GM13977 (cell line): ENCODE results near the gene AMBP.

Source experiments
- DNase-seq: peaks from one replicate; pipeline ENCODE4 v3.0.0; 2012; ENCODE audit warnings: low spot score
- CTCF ChIP-seq: IDR thresholded peaks from 2 replicates; pipeline ENCODE4 v1.5.1; 2012; ENCODE audit warnings: mild to moderate bottlenecking, control low read depth; ENCODE audit not compliant: insufficient read depth; ENCODE audit errors: extremely low read depth, missing control alignments
- in situ Hi-C: fragments of 300-500 bp; cut with MboI; formaldehyde crosslinking; loops from one replicate; pipeline ENCODE4 v1.12.0; 2022; ENCODE audit warnings: low sequenced_read_pairs, low pct_unique_long_range_greater_than_20kb, mixed read lengths, inconsistent platforms; ENCODE audit not compliant: unreplicated experiment

AMBP gene

GRCh38 chr9:114102484-114102883 lies 24.4 kb upstream of the AMBP start:
- in situ Hi-C loops = loop anchor here (25.0 kb wide), 1 partner anchor 185 kb away; no protein-coding TSS in a partner anchor
- no peak for DNase-seq
- no peak for TF ChIP-seq CTCF

- no peak for TF ChIP-seq CTCF
- in situ Hi-C loops = loop anchor here (25.0 kb wide), 1 partner anchor 187 kb away; no protein-coding TSS in a partner anchor
Measured at GRCh38 chr9:114100536-114100935, 22.4 kb upstream of the AMBP start.

GRCh38 chr9:114099669-114100270 lies 21.7 kb upstream of the AMBP start:
- in situ Hi-C loops = loop anchor here (25.0 kb wide), 1 partner anchor 188 kb away; no protein-coding TSS in a partner anchor
- no peak for TF ChIP-seq CTCF
- DNase-seq = no peak

More at GRCh38 chr9:114100536-114100935, 22.4 kb upstream of the AMBP start:
- DNase-seq = no peak

GRCh38 chr9:114098936-114099668 lies 21.0 kb upstream of the AMBP start, which contains the start of gene KIF12:
Gene KIF12, minus strand, starts transcription at chr9:114099292. Its CDS starts 16 bp downstream, at chr9:114099276.
- in situ Hi-C loops = no loop called here
- no peak for TF ChIP-seq CTCF
- no peak for DNase-seq

GRCh38 chr9:114098021-114098935 lies 20.2 kb upstream of the AMBP start:
- TF ChIP-seq CTCF = no peak
- in situ Hi-C loops = no loop called here

GRCh38 chr9:114097613-114098020 lies 19.5 kb upstream of the AMBP start:
- TF ChIP-seq CTCF = no peak
- in situ Hi-C loops = no loop called here
- DNase-seq = no peak

More at GRCh38 chr9:114098021-114098935, 20.2 kb upstream of the AMBP start:
- DNase-seq = peak; percentile 42
